CD4-positive, alpha-beta T cell treated with Interleukin-15 for 1 hour (primary cell): ENCODE results near the gene GALNT1.
"Not testable (repeated sequence)": the region's sequence is repeated elsewhere in the genome, so short reads cannot be mapped to it uniquely, and the experiment has no call there.

Experiments
- DNase-seq: peaks from one replicate; pipeline ENCODE4 v3.0.0-alpha.2; 2020

GALNT1 gene

DNA sequence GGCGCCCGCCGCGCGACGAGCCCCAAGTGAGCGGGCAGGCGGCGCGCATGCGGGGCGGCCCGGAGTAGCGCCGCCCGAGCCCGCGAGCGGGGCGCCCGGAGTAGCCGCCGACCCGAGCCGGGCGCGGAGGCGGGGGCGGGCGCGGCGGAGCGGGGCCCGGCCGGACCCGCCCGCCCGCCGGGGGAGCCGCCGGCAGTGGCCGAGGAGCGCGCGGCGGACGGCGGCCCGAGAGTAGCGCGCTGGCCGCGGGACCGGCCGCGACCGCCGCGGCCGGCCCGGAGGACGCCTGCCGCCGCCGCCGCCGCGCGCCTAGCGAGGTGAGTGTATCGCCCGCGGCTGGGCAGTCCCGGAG is at the start of gene GALNT1:
Gene GALNT1 (plus strand): TSS at position 195 of the 352 bp plus-strand sequence. CDS start 72,923 bp downstream, outside the sequence.
- no peak for DNase-seq

DNA sequence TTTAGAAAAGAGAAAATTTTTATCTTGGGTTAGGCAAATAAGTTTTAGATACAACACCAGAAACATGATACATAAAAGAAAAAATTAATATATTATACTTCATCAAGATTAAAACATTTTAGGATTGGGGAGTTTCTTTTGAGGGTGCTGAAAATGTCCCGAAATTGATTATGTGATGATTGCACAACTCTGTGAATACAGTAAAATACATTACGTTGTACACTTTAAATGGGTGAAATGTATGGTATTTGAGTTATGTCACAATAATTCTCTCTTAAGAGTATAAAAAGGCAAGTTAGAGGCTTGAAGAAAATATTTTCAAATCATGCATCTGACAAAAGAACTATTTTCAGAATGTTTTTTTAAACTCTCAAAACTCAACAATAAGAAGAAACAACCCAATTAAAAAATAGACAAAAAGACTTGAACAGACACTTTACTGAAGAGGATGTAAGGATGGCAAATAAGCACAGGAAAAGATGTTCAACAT is 47.6 kb upstream of the GALNT1 start:
- DNase-seq = no peak

DNA sequence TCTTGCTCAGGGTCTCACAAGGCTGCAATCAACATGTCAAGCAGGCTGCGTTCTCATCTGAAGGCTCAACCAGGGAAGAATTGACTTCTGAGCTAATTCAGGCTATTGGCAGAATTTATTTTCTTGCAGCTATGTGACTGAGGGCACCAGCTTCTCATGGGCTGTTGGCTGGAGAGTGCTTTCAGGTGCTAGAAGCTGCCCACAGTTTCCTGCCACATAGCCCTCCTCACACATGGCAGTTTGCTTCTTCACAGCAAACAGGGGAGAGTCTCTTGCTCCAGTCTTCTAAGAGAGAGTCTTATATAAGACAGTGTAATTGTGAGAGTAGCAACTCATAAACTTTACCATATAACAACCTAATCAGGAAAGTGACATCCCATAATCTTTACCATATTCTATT is 46.2 kb upstream of the GALNT1 start:
- no peak for DNase-seq

DNA sequence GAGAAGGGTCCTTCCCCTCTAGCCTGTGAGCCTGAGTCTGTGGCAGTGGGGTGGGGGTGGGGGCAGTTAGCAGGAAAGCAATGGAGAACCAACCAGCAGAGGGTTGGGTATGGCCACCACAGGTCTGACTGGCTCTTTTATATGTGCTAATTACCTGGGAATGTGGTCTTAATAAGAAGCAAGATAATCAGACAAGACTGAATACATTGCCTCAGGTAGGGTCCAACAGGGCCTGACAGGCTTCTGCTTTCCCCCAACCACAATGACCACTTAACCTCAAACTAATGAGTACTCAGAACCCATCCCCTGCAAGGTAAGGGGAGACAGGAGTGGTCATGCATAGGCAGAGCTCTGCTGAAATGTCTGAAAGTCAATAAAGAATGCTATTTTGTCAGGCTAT is 39.2 kb upstream of the GALNT1 start:
- no peak for DNase-seq

DNA sequence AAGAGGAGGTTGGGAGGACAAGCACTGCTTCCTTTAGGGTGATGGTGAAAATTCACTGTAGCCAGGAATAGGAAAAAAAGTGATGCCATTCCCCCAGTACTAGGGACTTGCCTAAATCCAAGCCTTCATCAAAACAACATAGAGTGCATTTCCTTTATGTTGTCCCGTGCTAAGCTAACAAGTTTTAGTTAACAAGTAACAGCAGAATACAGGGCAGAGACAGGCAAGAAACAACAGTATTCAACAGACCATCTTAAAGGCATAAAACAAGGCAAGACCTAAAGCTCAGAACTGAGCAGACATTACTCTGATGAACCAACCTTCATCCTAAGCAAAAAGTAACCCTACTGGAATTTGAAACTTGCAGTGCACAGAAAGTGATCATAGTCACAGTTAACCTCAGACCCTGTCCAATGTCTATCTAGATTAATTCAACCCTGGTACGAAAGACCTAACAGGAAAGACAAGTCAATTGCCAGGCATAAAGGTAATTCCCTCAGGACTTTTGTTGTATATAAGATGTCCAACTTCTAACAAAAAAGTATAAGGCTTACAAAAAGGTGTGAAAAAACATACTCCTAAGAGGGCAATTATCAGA is 34.4 kb upstream of the GALNT1 start:
- DNase-seq = no peak

DNA sequence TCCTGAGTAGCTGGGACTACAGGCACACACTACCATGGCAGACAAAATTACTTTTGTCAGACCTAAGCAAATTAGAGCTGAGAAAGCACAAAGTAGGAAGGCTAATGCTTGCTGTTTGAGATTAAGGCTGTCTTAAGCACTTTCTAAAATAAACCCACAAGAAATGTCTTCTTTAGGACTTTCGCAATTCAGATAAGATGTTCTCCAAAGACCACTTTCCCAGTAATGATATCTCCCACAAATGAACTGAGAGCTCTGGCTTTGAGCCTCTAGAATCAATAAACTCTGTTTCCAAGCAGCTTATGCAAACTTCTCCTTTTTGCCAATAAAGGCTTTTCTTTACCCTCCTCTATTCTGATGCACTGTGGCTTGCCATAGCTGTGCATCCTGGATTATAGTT is 32.0 kb upstream of the GALNT1 start:
- no peak for DNase-seq

DNA sequence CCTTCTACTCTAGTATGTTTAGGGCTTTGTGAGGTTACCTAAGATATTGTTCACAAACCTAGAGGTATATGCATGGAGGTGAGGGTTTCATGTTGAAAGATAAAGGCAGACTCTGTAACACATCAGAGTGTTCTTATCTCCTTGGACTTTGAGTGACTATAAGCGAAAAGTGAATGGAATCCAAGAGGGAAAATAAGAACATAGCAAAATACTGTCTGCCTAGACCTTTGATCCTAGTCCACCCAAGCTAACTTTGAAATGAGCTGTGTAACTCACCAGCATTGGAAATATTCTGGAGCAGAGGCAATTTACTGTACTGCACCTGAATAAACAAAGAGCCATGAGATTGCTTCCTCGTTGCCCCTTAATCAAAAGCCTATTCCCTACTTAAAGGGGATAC is 28.2 kb upstream of the GALNT1 start:
- DNase-seq = no peak

DNA sequence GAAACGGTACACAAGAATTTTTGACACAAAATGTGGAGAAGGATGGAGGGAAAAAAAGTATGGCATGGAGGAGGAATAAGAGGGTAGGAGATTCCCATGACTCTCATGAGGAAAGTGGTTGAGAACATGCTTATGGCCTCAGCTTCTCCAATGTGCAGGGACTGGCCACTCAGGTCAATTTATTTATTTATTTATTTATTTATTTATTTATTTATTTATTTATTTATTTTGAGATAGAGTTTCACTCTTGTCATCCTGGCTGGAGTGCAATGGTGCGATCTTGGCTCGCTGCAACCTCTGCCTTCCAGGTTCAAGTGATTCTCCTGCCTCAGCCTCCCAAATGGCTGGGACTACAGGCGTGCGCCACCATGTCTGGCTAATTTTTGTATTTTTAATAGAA is 26.0 kb upstream of the GALNT1 start:
- DNase-seq = not testable (repeated sequence)

DNA sequence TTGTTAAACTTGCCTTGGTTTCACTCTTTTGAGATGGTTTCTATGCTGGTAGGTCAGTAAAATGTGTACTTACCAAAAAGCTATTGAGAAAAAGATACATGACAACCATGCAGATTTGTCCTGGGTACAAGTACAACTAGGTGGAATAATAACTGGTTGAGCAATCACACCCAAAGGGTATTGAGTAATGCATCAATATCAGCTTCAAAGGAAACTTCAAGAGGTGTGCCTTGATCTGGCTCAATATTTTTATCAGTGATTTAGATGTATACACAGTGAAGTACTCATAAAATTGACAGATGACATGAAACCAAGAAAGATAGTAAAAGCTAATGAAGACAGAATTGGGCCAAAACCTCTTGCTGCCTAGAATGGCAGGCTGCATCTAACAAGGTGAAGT is 21.7 kb upstream of the GALNT1 start:
- no peak for DNase-seq

DNA sequence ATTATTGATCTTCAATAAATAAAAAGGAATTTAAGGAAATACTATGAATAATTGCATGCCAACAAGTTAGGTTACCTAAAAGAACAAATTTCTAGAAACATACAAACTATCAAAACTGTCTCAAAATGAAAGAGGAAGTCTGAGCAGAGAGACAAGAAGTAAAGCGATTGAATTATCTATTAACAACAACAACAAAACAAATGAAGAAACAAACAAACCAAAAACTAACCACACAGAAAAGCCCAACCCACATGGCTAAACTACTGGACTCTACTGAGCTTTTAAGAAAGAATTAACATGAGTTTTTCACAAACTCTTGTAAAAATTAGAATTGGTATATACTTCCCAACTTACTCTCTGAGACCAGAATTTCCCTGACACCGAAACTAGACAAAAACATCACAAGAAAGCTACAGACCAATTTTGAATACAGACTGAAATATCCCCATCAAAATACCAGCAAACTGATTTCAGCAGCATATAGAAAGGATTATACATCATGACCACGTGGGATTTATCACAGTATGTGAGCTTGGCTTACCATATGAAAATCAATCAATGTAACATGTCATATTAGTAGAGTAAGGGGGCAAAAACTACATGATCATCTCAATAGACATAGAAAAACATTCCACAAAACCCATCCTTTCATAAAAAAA is 16.6 kb upstream of the GALNT1 start:
- no peak for DNase-seq

DNA sequence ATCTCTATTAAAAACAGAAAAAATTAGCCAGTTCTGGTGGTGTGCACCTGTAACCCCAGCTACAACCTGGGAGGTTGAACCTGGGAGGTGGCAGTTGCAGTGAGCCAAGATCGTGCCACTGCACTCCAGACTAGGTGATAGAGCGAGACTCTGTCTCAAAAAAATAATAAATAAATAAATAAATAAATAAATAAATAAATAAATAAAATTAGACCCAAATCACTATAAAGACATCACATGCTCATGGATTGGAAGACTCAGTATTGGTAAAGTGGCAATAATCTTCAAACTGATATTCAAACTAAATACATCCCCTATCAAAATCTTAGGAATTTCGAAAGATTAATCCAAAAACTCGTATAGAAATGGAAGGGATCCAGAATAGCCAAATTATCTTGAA is 15.5 kb upstream of the GALNT1 start:
- no peak for DNase-seq

DNA sequence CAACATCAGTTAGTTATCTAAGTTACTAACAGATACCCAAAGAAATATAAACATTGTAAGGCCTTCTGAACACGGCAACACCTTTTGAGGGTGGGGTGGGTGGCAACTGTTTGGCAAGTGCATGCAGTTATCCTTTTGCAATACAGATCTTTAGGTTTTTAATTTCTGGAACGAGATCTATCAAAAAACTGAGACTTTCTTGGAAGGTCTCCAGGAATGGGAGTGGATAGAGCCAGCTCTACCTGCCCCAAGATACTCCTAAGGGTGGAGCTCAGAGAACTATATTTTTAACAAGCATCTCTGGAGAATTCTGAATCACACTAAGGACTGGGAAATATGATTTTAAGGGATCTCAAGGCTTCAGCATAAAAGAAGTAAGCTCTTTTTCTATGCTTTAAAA is 11.4 kb upstream of the GALNT1 start:
- no peak for DNase-seq

DNA sequence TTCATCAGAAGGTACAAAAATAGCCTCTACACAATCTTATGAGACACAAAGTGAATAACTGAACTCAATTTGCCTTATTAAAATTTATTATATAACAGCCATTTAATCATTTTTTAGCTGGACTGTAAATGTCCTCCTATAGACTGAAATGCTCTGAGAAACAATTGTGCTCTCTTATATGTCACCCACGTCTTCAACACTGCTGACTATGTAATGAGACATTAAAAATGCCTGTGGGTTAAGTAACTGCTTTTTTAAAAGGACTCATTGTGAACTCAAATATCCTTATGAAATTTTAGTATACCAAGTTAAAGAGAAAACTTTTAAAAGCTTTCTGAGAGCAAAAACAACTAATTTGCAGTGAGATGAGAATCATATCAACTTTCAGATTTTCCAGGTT is 10.4 kb upstream of the GALNT1 start:
- no peak for DNase-seq

DNA sequence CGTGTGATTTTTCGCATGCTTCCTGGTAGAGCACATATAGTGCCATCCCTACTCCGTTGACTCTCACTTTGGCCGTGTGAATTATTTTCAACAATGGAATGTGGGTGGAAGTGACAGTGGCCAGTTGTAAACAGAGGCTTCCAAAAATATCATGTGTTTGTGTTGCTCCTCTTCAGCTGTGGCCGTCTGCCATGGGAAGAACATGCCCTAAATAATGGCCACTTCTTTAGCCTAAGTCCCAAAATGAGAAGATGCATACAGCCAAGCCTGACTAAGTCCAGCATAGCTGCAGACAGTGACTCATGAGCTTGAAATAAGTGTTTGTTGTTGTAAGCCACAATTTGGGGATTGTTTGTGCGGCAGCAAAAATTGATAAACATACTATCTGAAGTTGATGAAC is 8.9 kb upstream of the GALNT1 start:
- no peak for DNase-seq

DNA sequence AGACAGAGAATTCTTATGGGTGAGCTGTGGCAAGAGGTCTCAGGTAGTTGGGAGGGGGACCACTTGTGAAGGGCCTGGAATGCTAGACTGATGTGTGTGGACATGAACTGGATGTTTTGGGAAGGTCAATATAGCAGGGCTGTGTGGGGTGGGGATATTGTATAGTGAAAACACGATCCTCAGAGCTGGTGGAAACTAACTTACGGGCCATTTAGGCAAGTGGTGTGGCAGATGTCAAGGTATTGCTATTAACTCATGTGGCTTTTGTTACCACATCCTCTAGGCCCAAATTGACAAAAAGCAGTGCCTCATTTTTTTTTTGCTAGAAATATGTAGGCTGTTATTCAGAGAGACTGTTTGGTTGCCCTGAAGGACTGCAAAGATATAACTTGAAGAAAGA is 8.0 kb upstream of the GALNT1 start:
- DNase-seq = no peak

DNA sequence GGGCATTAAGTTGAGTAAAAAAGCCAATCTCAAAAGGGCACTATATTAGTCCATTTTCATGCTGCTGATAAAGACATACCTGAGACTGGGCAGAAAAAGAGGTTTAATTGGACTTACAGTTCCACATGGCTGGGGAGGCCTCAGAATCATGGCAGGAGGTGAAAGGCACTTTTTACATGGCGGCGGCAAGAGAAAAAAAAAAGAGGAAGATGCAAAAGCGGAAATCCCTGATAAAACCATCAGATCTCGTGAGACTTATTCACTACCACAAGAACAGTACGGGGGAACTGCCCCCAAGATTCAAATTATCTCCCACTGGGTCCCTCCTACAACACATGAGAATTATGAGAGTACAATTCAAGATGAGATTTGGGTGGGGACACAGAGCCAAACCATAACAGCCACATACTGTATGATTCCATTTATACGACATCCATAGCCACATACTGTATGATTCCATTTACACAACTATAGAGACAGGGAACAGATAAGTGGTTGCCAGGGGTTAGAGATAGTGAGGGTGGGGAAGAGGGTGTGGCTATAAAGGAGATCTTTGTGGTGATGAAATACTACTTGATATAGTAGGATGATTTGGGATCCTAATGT is 5.2 kb upstream of the GALNT1 start:
- DNase-seq = not testable (repeated sequence)

DNA sequence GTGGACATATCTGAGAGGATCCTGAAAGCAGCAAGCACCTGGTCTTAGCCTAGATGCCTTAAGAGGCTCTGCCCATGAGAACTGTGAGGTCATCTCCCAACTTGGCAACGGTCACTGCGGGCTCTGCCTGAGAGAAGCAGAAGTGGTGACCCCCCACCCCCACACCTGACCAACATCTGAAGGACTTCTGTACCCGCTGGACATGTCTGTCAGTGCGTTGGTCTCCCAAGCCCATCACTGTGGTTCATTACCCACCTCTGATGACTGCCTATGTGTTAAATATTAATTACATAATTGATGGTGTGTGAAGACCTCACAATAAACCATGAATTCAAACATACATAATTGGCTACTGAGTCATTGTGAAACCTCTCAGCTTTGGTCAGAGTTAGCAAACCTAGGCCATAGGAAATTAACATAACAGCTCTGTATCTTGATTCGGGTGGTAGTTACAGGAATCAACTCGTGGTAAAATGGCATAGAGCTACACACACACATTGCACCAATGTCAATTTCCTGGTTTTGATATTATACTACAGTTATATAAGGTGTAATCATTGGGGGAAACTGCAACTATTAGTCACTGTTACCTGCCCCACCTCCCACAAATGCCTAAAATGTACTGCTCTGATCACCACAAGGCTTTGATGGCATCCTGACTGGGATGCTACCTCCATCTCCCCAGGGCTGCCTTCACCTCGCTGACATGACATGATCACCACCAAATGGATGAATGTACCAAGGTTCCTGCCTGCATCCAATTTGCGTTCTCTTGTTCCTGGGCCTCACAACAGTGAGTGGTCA is 4.3 kb upstream of the GALNT1 start:
- no peak for DNase-seq

DNA sequence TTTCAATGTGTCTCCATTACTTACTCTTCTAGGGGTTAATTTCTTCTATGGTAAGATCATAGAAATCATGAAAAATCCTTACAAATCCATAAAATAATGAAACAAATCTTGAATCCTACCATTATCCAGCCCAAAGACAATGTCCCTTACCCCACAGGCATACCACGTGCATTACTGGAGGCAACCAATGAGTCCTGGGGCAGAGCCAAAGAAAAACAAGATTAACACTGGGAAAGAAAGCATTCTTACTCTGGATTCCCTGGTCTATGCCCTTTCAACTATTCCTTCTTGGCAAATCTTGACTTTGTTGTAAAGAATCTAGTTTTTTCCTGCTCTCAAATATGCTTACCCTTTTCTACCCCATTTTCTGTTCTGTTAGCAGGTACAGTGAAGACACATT is 3.1 kb upstream of the GALNT1 start:
- DNase-seq = no peak

DNA sequence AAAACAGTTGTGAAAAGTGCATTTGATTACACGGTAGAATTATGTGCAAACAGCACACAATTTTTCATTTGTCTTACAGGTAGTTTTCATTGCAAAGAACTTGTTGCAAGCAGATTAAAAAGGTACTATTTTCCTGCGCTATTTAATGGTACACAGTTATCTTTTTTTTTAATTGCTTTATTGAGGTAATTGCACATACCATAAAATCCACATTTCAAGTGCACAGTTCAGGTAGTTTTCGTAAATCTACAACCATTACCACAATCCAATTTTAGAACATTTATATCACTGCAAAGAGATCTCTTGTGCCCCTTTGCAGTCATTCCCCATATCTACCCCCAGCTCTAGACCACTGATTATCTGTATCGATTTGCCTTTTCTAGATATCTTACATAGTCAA is 2.6 kb upstream of the GALNT1 start:
- DNase-seq = no peak

DNA sequence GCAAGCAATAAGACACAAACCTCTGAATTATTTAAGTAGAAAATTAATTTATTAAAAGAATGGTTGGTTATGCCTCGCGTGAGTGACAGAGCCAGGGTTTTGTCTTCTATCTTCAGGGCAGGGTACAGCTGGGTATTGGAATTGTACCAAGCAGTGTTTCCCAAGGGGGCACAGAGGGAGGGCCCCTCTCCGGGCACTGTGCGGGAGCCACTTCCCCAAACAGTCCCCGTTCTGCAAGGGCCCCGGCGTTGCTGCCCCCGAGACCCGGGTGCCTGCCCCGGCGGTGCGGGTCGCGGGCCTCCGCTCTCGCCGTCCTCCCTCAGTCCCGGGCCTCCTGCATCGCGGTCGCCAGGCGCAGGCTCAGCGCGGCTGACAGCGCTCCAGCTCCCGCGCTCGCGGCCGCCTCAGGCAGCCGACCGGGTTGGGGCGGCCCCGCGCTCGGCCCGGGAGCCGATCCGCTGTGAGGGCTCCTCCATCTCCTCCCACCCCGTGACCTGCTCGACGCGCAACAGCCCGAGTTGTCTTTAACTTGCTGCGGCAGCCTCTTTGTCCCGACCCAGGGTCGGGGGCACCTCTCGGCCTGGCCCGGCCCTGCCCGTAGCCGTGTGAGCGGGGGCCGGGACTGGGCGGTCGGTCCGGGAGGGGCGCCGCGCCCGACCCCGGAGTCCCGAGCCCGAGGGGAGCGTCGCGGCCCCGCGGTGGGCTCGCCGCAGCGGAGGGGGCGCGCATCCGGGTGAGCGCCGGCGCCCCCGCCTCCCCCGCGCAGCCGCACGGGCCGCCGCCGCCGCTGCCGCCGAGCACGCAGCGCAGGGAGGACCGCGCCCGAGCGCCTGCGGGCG is 620 bp upstream of the GALNT1 start:
- peak; percentile 66 for DNase-seq

DNA sequence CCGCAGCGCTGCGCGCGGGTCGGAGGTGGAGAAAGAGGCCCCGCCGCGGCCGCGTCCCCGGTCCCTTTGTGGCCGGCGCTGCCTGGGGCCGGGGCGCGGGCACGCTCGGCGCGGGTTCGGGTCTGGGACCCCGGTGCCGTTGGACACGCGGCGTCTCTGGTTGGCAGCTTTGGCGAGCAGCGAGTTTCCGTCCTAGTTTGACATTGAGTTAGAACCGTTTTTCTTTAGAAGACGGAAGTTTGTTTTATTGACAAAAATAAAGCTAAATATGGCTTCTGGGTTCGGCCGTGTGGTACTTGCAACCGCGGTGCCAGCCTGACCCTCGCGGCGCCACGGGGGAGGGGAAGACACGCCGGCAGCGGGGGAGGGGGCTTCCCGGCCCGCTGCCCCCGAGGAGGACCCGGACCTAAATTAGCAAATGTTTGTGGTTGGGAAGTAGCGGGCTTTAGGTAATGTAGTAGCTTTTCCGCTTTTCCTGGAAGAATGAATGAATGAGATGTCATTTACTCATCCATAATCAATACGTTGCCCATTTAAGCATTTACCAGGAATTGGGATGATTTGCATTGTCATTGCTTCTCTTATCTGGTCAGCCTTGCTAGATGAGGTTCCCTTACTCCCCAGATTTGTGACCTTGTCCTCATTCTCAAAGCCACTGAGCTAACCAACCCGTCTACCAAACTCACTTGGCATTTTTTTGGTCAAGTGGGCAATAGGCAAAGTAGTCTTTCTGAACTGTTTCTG is 530 bp downstream of the GALNT1 start:
- DNase-seq = no peak
